Ishikawa (cell line): ENCODE results near the gene FADS1.

Experiments used
- CEBPB ChIP-seq: IDR thresholded peaks from 2 replicates; pipeline ENCODE4 v1.6.1; 2012
- CREB1 ChIP-seq: IDR thresholded peaks from 2 replicates; pipeline ENCODE4 v1.6.1; 2012; ENCODE audit warnings: low read depth
- EP300 ChIP-seq: IDR thresholded peaks from 2 replicates; pipeline ENCODE4 v1.6.1; 2012; ENCODE audit warnings: borderline replicate concordance
- FOXM1 ChIP-seq: IDR thresholded peaks from 2 replicates; pipeline ENCODE4 v1.6.1; 2012; ENCODE audit warnings: low read depth, borderline replicate concordance
- RAD21 ChIP-seq: IDR thresholded peaks from 2 replicates; pipeline ENCODE4 v1.6.1; 2012; ENCODE audit warnings: low read depth
- TAF1 ChIP-seq: IDR thresholded peaks from 2 replicates; pipeline ENCODE4 v1.6.1; 2012; ENCODE audit warnings: low read depth, mild to moderate bottlenecking
- TEAD4 ChIP-seq: IDR thresholded peaks from 2 replicates; pipeline ENCODE4 v1.6.1; 2012
- YY1 ChIP-seq: IDR thresholded peaks from 2 replicates; pipeline ENCODE4 v1.6.1; 2012; ENCODE audit warnings: low read depth
- ZBTB7A ChIP-seq: IDR thresholded peaks from 2 replicates; pipeline ENCODE4 v1.6.1; 2012; ENCODE audit warnings: low read depth
- TF ChIP-seq, protein P1 (sequence below): IDR thresholded peaks from 2 replicates; pipeline ENCODE4 v1.6.1; 2012; ENCODE audit warnings: low read depth, mild to moderate bottlenecking
- TF ChIP-seq, protein P2 (sequence below): IDR thresholded peaks from 2 replicates; pipeline ENCODE4 v1.6.1; 2012
- TF ChIP-seq, protein P3 (sequence below): IDR thresholded peaks from 2 replicates; pipeline ENCODE4 v1.6.1; 2012

DNA sequence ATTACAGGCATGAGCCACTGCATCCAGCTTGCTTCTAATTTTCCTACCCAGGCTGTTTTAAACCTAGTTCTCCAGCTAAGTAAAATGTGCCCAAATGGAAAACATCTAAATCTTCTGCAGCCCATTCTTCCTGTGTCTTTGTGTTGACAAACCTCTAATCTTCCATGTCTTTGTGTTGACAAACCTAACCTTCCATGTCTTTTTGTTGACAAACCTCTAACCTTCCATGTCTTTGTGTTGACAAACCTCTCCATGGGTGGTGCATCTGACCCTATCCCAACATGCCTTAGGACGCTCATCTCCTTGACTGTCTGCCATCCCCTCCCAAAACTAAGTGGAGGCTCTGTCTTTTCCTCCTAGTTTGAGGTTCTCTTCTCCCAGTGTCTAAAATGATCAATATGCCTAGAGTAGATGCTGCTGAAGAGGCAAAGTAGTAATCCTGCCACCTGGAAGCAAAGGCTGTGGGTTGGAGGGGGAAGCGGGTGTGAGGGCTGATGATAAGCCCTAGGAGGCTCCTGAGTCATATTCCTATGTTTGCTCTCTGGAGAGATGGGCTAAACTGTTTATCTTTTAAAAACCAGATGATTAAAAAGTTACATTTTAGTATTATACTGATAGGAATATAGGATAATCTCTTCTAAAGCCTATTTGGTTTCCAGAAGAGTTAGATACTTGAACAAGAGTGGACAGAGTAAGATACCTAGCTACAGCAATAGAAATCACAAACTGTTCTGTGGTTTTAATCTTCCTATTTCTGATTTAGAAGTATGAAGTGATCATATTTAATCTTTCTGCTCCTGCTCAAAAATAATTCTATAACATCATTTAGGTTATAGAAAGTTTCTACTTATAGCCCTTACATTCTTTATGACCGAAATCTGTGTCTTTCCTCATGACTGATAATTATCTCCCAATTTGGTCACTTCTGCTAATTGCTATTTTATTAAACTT, 16.2 kb downstream of the FADS1 start:
- TF ChIP-seq EP300 (no peak), TAF1 (no peak), YY1 (no peak), CREB1 (no peak), FOXM1 (no peak), RAD21 (no peak), TEAD4 (no peak), CEBPB (no peak), ZBTB7A (no peak)
- TF ChIP-seq, protein P1, sequence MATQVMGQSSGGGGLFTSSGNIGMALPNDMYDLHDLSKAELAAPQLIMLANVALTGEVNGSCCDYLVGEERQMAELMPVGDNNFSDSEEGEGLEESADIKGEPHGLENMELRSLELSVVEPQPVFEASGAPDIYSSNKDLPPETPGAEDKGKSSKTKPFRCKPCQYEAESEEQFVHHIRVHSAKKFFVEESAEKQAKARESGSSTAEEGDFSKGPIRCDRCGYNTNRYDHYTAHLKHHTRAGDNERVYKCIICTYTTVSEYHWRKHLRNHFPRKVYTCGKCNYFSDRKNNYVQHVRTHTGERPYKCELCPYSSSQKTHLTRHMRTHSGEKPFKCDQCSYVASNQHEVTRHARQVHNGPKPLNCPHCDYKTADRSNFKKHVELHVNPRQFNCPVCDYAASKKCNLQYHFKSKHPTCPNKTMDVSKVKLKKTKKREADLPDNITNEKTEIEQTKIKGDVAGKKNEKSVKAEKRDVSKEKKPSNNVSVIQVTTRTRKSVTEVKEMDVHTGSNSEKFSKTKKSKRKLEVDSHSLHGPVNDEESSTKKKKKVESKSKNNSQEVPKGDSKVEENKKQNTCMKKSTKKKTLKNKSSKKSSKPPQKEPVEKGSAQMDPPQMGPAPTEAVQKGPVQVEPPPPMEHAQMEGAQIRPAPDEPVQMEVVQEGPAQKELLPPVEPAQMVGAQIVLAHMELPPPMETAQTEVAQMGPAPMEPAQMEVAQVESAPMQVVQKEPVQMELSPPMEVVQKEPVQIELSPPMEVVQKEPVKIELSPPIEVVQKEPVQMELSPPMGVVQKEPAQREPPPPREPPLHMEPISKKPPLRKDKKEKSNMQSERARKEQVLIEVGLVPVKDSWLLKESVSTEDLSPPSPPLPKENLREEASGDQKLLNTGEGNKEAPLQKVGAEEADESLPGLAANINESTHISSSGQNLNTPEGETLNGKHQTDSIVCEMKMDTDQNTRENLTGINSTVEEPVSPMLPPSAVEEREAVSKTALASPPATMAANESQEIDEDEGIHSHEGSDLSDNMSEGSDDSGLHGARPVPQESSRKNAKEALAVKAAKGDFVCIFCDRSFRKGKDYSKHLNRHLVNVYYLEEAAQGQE = no peak
- TF ChIP-seq, protein P2, sequence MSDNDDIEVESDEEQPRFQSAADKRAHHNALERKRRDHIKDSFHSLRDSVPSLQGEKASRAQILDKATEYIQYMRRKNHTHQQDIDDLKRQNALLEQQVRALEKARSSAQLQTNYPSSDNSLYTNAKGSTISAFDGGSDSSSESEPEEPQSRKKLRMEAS = no peak
- TF ChIP-seq, protein P3, sequence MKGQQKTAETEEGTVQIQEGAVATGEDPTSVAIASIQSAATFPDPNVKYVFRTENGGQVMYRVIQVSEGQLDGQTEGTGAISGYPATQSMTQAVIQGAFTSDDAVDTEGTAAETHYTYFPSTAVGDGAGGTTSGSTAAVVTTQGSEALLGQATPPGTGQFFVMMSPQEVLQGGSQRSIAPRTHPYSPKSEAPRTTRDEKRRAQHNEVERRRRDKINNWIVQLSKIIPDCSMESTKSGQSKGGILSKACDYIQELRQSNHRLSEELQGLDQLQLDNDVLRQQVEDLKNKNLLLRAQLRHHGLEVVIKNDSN = no peak
